ENCODE results near the gene ENTPD8.

ENTPD8 gene

GRCh38 chr9:137458194-137459151 is 17.3 kb upstream of the ENTPD8 start:
- TF ChIP-seq CTCF (IDR thresholded peaks at IDR 0.05), result no peak

- no peak for TF ChIP-seq CTCF (IDR thresholded peaks at IDR 0.05)
Measured at GRCh38 chr9:137457406-137458193, 16.4 kb upstream of the ENTPD8 start.

GRCh38 chr9:137456864-137457405 is 15.8 kb upstream of the ENTPD8 start:
- TF ChIP-seq CTCF (IDR thresholded peaks at IDR 0.05), result no peak

- TF ChIP-seq CTCF (IDR thresholded peaks at IDR 0.05), result no peak
Measured at GRCh38 chr9:137456061-137456863, 15.1 kb upstream of the ENTPD8 start.

GRCh38 chr9:137455359-137455991 is 14.3 kb upstream of the ENTPD8 start:
- no peak for TF ChIP-seq CTCF (IDR thresholded peaks at IDR 0.05)

- TF ChIP-seq CTCF (IDR thresholded peaks at IDR 0.05), result no peak
Measured at GRCh38 chr9:137454597-137455358, 13.6 kb upstream of the ENTPD8 start.
